Left lobe of liver (tissue), 2 donors: ENCODE measurements around the gene MMP10. TPM values are rescaled to one million over a fixed set of nuclear protein-coding genes. Genes with fewer than 3 reads are reported as not detected.
"Not testable (repeated sequence)": the region's sequence is repeated elsewhere in the genome, so short reads cannot be mapped to it uniquely, and the experiment has no call there.

ENCODE experiments used
- ATAC-seq: fragments of 200-7000 bp; cut with Tn5 transposase; one replicate; pipeline ENCODE4 v1.9.1; 2020; ENCODE audit warnings: mild to moderate bottlenecking, moderate library complexity
- DNase-seq: peaks from one replicate; pipeline ENCODE4 v3.0.0-alpha.2; 2020; ENCODE audit warnings: low spot score
- total RNA-seq: library from RNA; stranded (reverse); gene quantifications from one replicate; pipeline ENCODE4 v1.2.1, GENCODE V29; 2021
- donor health status: DM: no; HTN: no; CAD: no; lungs with moderate emphysema.
- donor health status: DM: no; HTN: yes; CAD: no.

MMP10 gene
- total RNA-seq, 1 donor from 2014 or later = not detected

GRCh38 chr11:102730944-102731343 lies 49.5 kb downstream of the MMP10 start:
- ATAC-seq, DNase-seq: not testable (repeated sequence)

- ATAC-seq (no peak), DNase-seq (no peak)
These were observed 50.3 kb downstream of the MMP10 start for GRCh38 chr11:102729849-102730815.

- no peak for DNase-seq
- no peak for ATAC-seq
These were observed 52.5 kb downstream of the MMP10 start for GRCh38 chr11:102727890-102728289.

- ATAC-seq = no peak
- DNase-seq = no peak
These were observed 55.4 kb downstream of the MMP10 start, which contains the start of gene MMP8 for GRCh38 chr11:102724904-102725500. TSS of gene MMP8 (minus strand) at chr11:102724954. CDS start at chr11:102724855, 99 bp downstream.

- DNase-seq (no peak), ATAC-seq (no peak)
These were observed 57.6 kb downstream of the MMP10 start for GRCh38 chr11:102722821-102723220.

Other genes starting within 250 kb of the MMP10 start
- gene MMP7, start 249.9 kb downstream of the MMP10 start, total RNA-seq = 1.5 TPM
- gene MMP20, start 155.3 kb downstream of the MMP10 start, total RNA-seq = not detected
- gene MMP27, start 74.9 kb downstream of the MMP10 start, total RNA-seq = not detected
- gene MMP8, start 55.7 kb downstream of the MMP10 start, total RNA-seq = 0.50 TPM
- gene MMP1, start 17.5 kb upstream of the MMP10 start, total RNA-seq = not detected
- not detected for gene MMP3, start 63.0 kb upstream of the MMP10 start, total RNA-seq
- gene MMP12, start 94.4 kb upstream of the MMP10 start, total RNA-seq = not detected
- gene MMP13, start 175.1 kb upstream of the MMP10 start, total RNA-seq = not detected